OCI-LY7 (cell line): ENCODE data around the gene POU2AF1. TPM values are rescaled to one million over a fixed set of nuclear protein-coding genes. Genes with fewer than 3 reads are reported as not detected.

Experiments
- BruUV-seq: library from RNA; stranded (reverse); fragments of 400-500 nt; replicated peaks from 2 replicates; lab custom pipeline; 2021; lab: Mats Ljungman, UMichigan
- CTCF ChIA-PET: fragments of 300-600 bp; sonication (Branson Sonifier 250); formaldehyde crosslinking; loops from one replicate; lab custom pipeline; 2022; ENCODE audit warnings: antibody characterized with exemption; ENCODE audit not compliant: unreplicated experiment; lab: Charles Lee
- POLR2A ChIA-PET: fragments of 300-600 bp; sonication (Branson Sonifier 250); formaldehyde crosslinking; loops from one replicate; lab custom pipeline; 2022; ENCODE audit warnings: antibody characterized with exemption; lab: Charles Lee
- DNase-seq: peaks from one replicate; pipeline ENCODE4 v3.0.0-alpha.2; 2015; ENCODE audit warnings: low spot score
- H2AFZ ChIP-seq: fragments of 200-600 bp; sonication (generic), shearing (Covaris generic); 2 replicates; pipeline ENCODE4 v1.6.1; 2014; ENCODE audit warnings: mild to moderate bottlenecking, antibody characterized with exemption, low read length, moderate library complexity
- H3K27ac ChIP-seq: fragments of 200-600 bp; sonication (generic); 2 replicates; pipeline ENCODE4 v1.5.1; 2014; ENCODE audit warnings: mixed run types, low read depth, mild to moderate bottlenecking, moderate library complexity, low read length, inconsistent platforms; ENCODE audit not compliant: poor library complexity, severe bottlenecking
- H3K36me3 ChIP-seq: fragments of 200-600 bp; sonication (generic); 2 replicates; pipeline ENCODE4 v1.6.1; 2014; ENCODE audit warnings: mild to moderate bottlenecking, antibody characterized with exemption, low read length, moderate library complexity, mixed read lengths; ENCODE audit not compliant: insufficient read depth
- H3K4me1 ChIP-seq: fragments of 200-600 bp; sonication (generic); 2 replicates; pipeline ENCODE4 v1.5.1; 2014; ENCODE audit warnings: mild to moderate bottlenecking, low read length; ENCODE audit not compliant: insufficient read depth, poor library complexity, severe bottlenecking
- H3K4me2 ChIP-seq: fragments of 200-600 bp; sonication (generic); 2 replicates; pipeline ENCODE4 v1.6.1; 2014; ENCODE audit warnings: mild to moderate bottlenecking, low read length
- H3K4me3 ChIP-seq: fragments of 200-600 bp; sonication (generic); 2 replicates; pipeline ENCODE4 v1.5.1; 2014; ENCODE audit warnings: mild to moderate bottlenecking, low read depth, low read length; ENCODE audit not compliant: poor library complexity, severe bottlenecking
- H3K79me2 ChIP-seq: fragments of 200-600 bp; sonication (generic); 2 replicates; pipeline ENCODE4 v1.6.1; 2016; ENCODE audit warnings: low read depth, mild to moderate bottlenecking, low read length, moderate library complexity, mixed read lengths; ENCODE audit not compliant: insufficient read depth
- H3K9me2 ChIP-seq: fragments of 200-600 bp; sonication (generic); 2 replicates; pipeline ENCODE4 v1.6.1; 2016; ENCODE audit warnings: mild to moderate bottlenecking, low read length, mixed read lengths; ENCODE audit not compliant: insufficient read depth
- H3K9me3 ChIP-seq: fragments of 200-600 bp; sonication (generic); 2 replicates; pipeline ENCODE4 v1.6.1; 2014; ENCODE audit warnings: mild to moderate bottlenecking, mixed run types, low read length, mixed read lengths
- H4K20me1 ChIP-seq: fragments of 200-600 bp; sonication (generic); 2 replicates; pipeline ENCODE4 v1.6.1; 2014; ENCODE audit warnings: mild to moderate bottlenecking, antibody characterized with exemption, low read length, moderate library complexity, mixed read lengths; ENCODE audit not compliant: insufficient read depth
- EZH2phosphoT487 ChIP-seq: fragments of 200-600 bp; sonication (generic); IDR thresholded peaks from 2 replicates; pipeline ENCODE4 v1.6.1; 2018; ENCODE audit warnings: low read depth, borderline replicate concordance, mild to moderate bottlenecking, mixed run types, antibody characterized with exemption, low read length, moderate library complexity, mixed read lengths
- intact Hi-C: fragments of 100-400 bp; cut with micrococcal nuclease; formaldehyde crosslinking; loops from one replicate; pipeline ENCODE4 v1.10.0; 2022; ENCODE audit not compliant: unreplicated experiment
- total RNA-seq, 2 experiments: library from RNA; depleted of rRNA in 1 of 2; stranded (reverse); fragments of >200 nt in 1 of 2; shearing (Covaris generic) in 1 of 2; gene quantifications; 2 replicates each; pipeline ENCODE4 v1.2.3, GENCODE V29; 2014 to 2022
- TF ChIP-seq, protein P1 (sequence below): fragments of 200-600 bp; sonication (generic); conservative IDR thresholded peaks from 2 replicates; pipeline ENCODE4 v1.5.1; 2014; ENCODE audit warnings: mild to moderate bottlenecking, antibody characterized with exemption, low read length, moderate library complexity, mixed read lengths

The POU2AF1 gene
- total RNA-seq, 2 experiments from 2014 or later: 86.1 to 285 TPM

DNA sequence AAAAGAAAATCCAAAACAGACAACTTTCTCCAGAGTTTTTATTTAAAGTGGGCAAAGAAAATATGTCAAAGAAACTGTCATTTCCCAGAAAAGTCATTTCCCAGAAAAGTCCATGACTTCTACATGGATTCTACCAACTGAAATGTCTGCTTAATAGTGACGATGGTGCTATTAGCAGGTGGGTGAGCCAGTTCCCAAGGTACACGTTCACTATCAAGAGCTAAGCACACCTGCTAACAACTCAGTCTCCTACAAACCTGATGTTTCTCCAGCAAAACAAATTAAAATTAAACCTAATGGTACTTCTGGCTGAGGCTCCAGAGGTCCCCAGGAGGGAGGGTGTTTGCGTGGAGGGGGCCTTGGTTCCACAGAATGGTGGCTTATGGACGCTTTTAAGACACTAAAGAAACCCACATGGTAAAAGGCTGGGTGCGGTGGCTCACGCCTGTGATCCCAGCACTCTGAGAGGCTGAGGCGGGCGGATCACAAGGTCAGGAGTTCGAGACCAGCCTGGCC, 26.8 kb downstream of the POU2AF1 start:
- H3K4me1 ChIP-seq: peaks cover 17% of the 10 kb centered on the region
- no peak overlapping the region for H3K27ac ChIP-seq
- peaks cover 10% of the 10 kb centered on the region; the same call in 1 of the 2 replicates for H4K20me1 ChIP-seq
- no peak overlapping the region for H3K4me3 ChIP-seq
- no peaks in the 10 kb centered on the region for H3K9me3 ChIP-seq
- H3K36me3 ChIP-seq: peaks cover 78% of the 10 kb centered on the region
- BruUV-seq: no TSS peak
- DNase-seq: no peak
- no peak overlapping the region for H2AFZ ChIP-seq
- no peaks in the 10 kb centered on the region for H3K79me2 ChIP-seq
- intact Hi-C loops: no loop called here
- H3K9me2 ChIP-seq: no peaks in the 10 kb centered on the region
- TF ChIP-seq, protein P1, sequence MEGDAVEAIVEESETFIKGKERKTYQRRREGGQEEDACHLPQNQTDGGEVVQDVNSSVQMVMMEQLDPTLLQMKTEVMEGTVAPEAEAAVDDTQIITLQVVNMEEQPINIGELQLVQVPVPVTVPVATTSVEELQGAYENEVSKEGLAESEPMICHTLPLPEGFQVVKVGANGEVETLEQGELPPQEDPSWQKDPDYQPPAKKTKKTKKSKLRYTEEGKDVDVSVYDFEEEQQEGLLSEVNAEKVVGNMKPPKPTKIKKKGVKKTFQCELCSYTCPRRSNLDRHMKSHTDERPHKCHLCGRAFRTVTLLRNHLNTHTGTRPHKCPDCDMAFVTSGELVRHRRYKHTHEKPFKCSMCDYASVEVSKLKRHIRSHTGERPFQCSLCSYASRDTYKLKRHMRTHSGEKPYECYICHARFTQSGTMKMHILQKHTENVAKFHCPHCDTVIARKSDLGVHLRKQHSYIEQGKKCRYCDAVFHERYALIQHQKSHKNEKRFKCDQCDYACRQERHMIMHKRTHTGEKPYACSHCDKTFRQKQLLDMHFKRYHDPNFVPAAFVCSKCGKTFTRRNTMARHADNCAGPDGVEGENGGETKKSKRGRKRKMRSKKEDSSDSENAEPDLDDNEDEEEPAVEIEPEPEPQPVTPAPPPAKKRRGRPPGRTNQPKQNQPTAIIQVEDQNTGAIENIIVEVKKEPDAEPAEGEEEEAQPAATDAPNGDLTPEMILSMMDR: no peak
- no peak for TF ChIP-seq EZH2phosphoT487
- ChIA-PET POLR2A (interaction anchor here (0.7 kb wide), 1 partner anchor 72 kb away, joined by 3 read pairs; no protein-coding TSS in a partner anchor), CTCF (no interaction called here)
- no peak overlapping the region for H3K4me2 ChIP-seq

DNA sequence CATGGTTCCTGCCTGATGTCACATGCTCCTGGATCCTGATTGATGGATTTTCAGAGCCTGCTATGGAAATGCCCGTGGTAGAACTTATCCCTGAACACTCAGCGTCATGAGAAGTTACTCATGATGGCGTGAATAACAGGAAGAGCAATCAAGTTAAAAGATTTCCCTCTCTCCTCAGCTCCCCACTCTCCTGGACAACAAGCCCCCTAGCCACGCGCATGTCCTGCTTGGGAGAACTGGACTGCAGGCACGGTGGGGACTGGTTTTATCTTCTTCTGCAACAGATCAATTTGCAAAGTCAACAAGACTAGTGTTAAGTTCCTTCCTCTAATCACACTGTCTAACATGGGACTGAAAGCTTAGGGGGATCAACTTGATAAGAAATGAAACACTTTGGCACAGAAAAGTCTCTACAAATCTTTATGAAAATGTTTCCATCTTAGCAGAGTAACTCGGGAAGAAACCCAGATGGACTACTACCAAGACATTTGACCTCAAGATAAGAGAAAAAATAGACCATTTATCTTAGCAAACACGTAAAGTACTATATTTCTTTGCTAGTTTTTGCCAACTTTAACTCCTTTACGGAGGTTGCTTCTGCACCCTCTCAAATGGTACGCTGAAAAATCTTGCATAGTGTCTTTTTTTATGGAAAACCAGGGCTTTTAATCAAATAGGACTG, 27.6 kb downstream of the POU2AF1 start:
- Histone ChIP-seq H3K4me2 (no peak overlapping the region), H3K4me1 (peaks cover 17% of the 10 kb centered on the region), H3K79me2 (no peaks in the 10 kb centered on the region), H3K27ac (no peak overlapping the region), H3K9me2 (no peaks in the 10 kb centered on the region), H3K36me3 (peaks cover 70% of the 10 kb centered on the region), H2AFZ (no peak overlapping the region), H3K9me3 (no peaks in the 10 kb centered on the region), H3K4me3 (no peak overlapping the region), H4K20me1 (peaks cover 10% of the 10 kb centered on the region; the same call in 1 of the 2 replicates)
- no peak for TF ChIP-seq EZH2phosphoT487
- TF ChIP-seq, protein P1: no peak
- ChIA-PET CTCF (no interaction called here), POLR2A (interaction anchor here (0.5 to 0.8 kb wide), 2 partner anchors 14 to 27 kb away, joined by 3 read pairs; partner anchors contain the start of gene POU2AF1)
- intact Hi-C loops: no loop called here
- no peak for DNase-seq
- no TSS peak for BruUV-seq

DNA sequence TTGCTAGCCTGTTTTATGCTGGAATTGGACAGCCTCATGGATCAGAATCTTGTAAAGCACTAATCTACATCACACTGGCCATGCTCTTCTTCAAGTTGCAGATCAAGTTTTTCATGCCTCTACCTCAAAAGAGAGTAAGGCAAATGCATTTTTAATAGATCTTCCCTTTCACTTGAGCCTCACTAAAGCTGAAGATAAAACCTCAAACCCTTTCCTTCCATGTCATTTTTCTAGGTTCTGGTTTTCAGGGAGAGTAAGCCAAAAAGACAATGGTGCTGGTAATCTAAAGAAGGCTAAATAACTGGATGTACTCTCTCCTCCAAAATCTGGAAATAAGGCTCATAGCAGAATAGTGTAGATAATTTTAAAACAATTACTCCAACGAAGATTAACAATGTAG, 28.3 kb downstream of the POU2AF1 start:
- Histone ChIP-seq H3K9me3 (no peaks in the 10 kb centered on the region), H3K4me3 (no peak overlapping the region), H3K27ac (no peak overlapping the region), H3K4me2 (no peak overlapping the region), H4K20me1 (peaks cover 10% of the 10 kb centered on the region; the same call in 1 of the 2 replicates), H3K4me1 (peaks cover 17% of the 10 kb centered on the region), H3K9me2 (no peaks in the 10 kb centered on the region), H2AFZ (no peak overlapping the region), H3K36me3 (peaks cover 63% of the 10 kb centered on the region), H3K79me2 (no peaks in the 10 kb centered on the region)
- POLR2A ChIA-PET: interaction anchor here (0.5 to 1.7 kb wide), 4 partner anchors 14 to 859 kb away, joined by 3 to 5 read pairs (median 4); partner anchors contain the start of gene POU2AF1
- BruUV-seq: no TSS peak
- intact Hi-C loops: no loop called here
- no peak for DNase-seq
- CTCF ChIA-PET: no interaction called here
- TF ChIP-seq EZH2phosphoT487: no peak
- TF ChIP-seq, protein P1: no peak
